Parathyroid adenoma (tissue), 2 donors: ENCODE measurements around the gene ANKRD9.

ENCODE experiments used
- H2AFZ ChIP-seq: fragments of 300-600 bp; sonication (generic); one replicate; pipeline ENCODE4 v1.7.0; 2017; ENCODE audit warnings: antibody characterized with exemption, mild to moderate bottlenecking
- H3K27ac ChIP-seq: fragments of 300-600 bp; sonication (generic); one replicate; pipeline ENCODE4 v1.7.0; 2017
- H3K27me3 ChIP-seq: fragments of 300-600 bp; sonication (generic); one replicate; pipeline ENCODE4 v1.7.0; 2017; ENCODE audit warnings: low read length; ENCODE audit not compliant: control insufficient read depth, insufficient read depth
- H3K36me3 ChIP-seq: fragments of 300-600 bp; sonication (generic); one replicate; pipeline ENCODE4 v1.7.0; 2017; ENCODE audit warnings: low read length; ENCODE audit not compliant: control insufficient read depth, insufficient read depth
- H3K4me1 ChIP-seq: fragments of 300-600 bp; sonication (generic); one replicate; pipeline ENCODE4 v1.7.0; 2017; ENCODE audit warnings: control low read depth
- H3K4me2 ChIP-seq: fragments of 300-600 bp; sonication (generic); one replicate; pipeline ENCODE4 v1.7.0; 2017; ENCODE audit warnings: low read length
- H3K4me3 ChIP-seq: fragments of 300-600 bp; sonication (generic); one replicate; pipeline ENCODE4 v1.7.0; 2017; ENCODE audit warnings: low read depth, low read length
- H3K79me2 ChIP-seq: fragments of 300-600 bp; sonication (generic); one replicate; pipeline ENCODE4 v1.7.0; 2017; ENCODE audit warnings: control low read depth
- H3K9ac ChIP-seq: fragments of 300-600 bp; sonication (generic); one replicate; pipeline ENCODE4 v1.7.0; 2017; ENCODE audit warnings: mild to moderate bottlenecking
- H3K9me3 ChIP-seq: fragments of 300-600 bp; sonication (generic); one replicate; pipeline ENCODE4 v1.7.0; 2017; ENCODE audit warnings: low read length; ENCODE audit not compliant: control insufficient read depth
- TF ChIP-seq, protein P1 (sequence below): fragments of 300-600 bp; sonication (generic); IDR thresholded peaks from one replicate; pipeline ENCODE4 v1.7.0; 2017; ENCODE audit warnings: antibody characterized with exemption, mild to moderate bottlenecking
- donor health status: primary hyperparathyroidism.

Gene ANKRD9

DNA sequence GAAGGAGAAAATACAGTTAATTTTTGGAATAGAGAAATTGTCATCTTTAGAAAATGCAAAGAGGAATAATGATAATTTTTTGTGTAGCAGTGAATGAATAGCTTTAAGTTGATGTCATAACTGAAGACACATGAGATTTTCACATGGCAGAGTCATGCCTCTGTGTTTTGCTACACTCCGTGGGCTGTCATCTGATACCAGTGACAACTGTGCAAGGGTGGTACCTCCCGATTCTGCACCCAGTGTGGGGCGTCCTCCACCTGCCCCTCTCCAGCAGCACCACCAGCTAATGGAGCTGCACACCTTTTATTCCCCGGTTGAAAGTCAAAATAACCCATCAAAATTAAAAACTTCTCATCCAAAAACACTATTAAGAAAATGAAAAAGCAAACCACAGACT is 47.2 kb downstream of the ANKRD9 start:
- Histone ChIP-seq H3K4me3 (no peak overlapping the region), H3K9me3 (no peaks in the 10 kb centered on the region), H3K4me2 (no peak overlapping the region), H3K4me1 (no peaks in the 10 kb centered on the region), H3K36me3 (no peaks in the 10 kb centered on the region), H3K9ac (no peak overlapping the region), H3K27me3 (no peaks in the 10 kb centered on the region), H2AFZ (no peak overlapping the region), H3K27ac (no peak overlapping the region), H3K79me2 (no peaks in the 10 kb centered on the region)
- TF ChIP-seq, protein P1, sequence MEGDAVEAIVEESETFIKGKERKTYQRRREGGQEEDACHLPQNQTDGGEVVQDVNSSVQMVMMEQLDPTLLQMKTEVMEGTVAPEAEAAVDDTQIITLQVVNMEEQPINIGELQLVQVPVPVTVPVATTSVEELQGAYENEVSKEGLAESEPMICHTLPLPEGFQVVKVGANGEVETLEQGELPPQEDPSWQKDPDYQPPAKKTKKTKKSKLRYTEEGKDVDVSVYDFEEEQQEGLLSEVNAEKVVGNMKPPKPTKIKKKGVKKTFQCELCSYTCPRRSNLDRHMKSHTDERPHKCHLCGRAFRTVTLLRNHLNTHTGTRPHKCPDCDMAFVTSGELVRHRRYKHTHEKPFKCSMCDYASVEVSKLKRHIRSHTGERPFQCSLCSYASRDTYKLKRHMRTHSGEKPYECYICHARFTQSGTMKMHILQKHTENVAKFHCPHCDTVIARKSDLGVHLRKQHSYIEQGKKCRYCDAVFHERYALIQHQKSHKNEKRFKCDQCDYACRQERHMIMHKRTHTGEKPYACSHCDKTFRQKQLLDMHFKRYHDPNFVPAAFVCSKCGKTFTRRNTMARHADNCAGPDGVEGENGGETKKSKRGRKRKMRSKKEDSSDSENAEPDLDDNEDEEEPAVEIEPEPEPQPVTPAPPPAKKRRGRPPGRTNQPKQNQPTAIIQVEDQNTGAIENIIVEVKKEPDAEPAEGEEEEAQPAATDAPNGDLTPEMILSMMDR = no peak

DNA sequence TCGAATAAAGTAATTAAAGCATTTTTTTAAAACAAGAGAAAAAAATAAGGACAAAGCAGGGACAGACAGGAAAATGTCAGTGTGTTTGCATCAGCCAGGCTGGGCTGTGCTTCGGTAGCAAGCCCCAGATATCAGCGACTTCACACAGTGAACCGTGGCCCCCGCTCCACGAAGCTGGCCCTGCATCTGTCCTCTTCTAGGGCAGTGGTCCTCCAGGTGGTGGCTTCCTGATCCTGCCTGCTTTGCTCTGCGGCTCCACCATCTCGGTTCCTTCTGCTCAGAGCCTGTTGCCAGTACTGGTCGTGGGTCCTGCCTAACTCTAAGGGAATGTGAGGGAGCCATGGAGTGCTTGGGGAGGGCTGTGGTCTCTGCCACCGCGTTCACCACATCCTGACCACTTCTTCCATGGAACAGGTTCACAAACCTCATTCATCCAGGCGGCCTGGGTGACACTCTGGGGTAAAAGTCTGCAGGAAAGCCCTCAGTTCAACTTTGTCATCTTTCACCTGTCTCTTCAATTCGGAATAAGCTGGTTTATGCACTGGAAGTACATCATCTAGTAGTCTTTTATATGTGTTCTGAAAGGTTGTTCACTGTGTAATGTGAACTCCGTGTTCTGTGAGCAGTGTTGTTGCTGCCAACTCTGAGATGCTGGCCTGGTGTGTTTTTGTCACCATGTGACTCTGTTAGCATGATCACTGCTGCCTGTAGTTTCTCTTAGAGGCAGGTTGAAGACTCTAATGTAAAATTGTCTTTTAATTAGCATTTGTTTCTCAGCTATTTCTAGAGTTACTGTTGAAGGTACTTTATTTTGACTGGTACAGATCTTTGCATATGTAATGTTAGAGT is 47.9 kb downstream of the ANKRD9 start:
- H3K9ac ChIP-seq = no peak overlapping the region
- H3K9me3 ChIP-seq = no peaks in the 10 kb centered on the region
- no peaks in the 10 kb centered on the region for H3K79me2 ChIP-seq
- H3K4me1 ChIP-seq = no peaks in the 10 kb centered on the region
- H3K4me3 ChIP-seq = no peak overlapping the region
- TF ChIP-seq, protein P1 = no peak
- H3K36me3 ChIP-seq = no peaks in the 10 kb centered on the region
- no peak overlapping the region for H3K27ac ChIP-seq
- no peak overlapping the region for H3K4me2 ChIP-seq
- H2AFZ ChIP-seq = no peak overlapping the region
- H3K27me3 ChIP-seq = no peaks in the 10 kb centered on the region

DNA sequence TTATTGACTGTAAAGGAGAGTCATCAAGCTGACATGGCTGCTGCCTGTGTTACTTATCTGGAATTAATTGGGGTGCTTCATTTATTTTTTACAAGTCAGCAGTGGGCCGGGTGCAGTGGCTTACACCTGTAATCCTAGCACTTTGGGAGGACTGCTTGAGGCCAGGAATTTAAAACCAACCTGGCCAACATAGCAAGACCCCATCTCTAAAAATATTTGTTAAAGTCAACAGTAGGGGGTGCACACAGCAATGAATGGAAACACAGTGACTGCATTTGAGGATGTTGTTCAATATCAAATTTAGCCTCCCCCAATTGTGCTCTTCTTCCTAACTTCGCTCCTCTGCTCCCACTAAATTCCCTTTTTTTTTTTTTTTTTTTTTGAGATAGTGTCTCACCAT is 52.1 kb downstream of the ANKRD9 start:
- Histone ChIP-seq H3K4me2 (no peak overlapping the region), H3K4me1 (no peaks in the 10 kb centered on the region), H3K36me3 (no peaks in the 10 kb centered on the region), H3K79me2 (no peaks in the 10 kb centered on the region), H3K9ac (no peak overlapping the region), H2AFZ (no peak overlapping the region), H3K9me3 (no peaks in the 10 kb centered on the region), H3K4me3 (no peak overlapping the region), H3K27ac (no peak overlapping the region), H3K27me3 (no peaks in the 10 kb centered on the region)
- TF ChIP-seq, protein P1 = no peak

DNA sequence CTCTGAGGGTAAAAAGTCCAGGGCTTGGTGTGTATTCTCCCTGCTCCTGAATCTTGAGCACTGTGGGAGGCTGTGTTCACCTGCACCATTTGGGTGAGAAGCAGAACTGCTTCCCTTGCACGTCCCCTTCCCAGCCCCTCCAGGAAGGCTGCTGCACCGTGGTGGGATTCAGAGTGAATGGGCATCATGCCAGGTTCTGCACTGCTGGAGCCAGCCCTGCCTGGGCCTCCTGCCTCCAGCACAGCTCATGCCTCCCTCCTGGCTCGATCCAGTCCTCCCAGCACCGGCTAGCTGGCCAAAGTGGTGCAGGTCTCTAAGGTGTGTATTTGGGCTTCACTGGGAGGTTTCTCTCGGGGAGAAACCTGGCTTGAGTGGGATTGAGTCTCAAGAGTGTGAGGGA is 54.9 kb downstream of the ANKRD9 start:
- Histone ChIP-seq H3K9ac (no peak overlapping the region), H2AFZ (no peak overlapping the region)
- TF ChIP-seq, protein P1 = no peak

DNA sequence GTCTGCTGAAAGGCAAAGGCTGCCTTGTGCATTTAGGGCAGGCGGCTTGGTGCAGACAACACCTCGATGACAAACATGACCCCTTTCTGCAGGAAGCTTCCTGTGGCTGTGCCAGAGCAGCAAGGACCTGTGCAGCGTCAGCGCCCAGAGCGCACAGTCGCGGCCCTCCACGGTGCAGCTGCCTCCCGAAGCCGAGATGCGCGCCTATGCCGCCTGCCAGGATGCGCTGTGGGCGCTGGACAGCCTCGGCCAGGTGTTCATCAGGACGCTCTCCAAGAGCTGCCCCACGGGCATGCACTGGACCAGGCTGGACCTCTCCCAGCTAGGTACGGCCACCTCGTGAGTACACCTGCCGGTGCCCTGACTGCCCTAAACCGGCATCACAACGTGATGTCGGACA is 57.3 kb downstream of the ANKRD9 start:
- Histone ChIP-seq H3K79me2 (no peaks in the 10 kb centered on the region), H3K27ac (no peak overlapping the region), H3K9me3 (no peaks in the 10 kb centered on the region), H3K27me3 (no peaks in the 10 kb centered on the region), H3K36me3 (no peaks in the 10 kb centered on the region), H3K9ac (no peak overlapping the region), H3K4me3 (no peak overlapping the region), H3K4me1 (no peaks in the 10 kb centered on the region), H2AFZ (no peak overlapping the region), H3K4me2 (no peak overlapping the region)
- TF ChIP-seq, protein P1 = no peak

More for the DNA sequence above, 54.9 kb downstream of the ANKRD9 start:
- Histone ChIP-seq H3K27me3 (no peaks in the 10 kb centered on the region), H3K4me1 (no peaks in the 10 kb centered on the region), H3K27ac (no peak overlapping the region), H3K36me3 (no peaks in the 10 kb centered on the region), H3K4me2 (no peak overlapping the region), H3K4me3 (no peak overlapping the region), H3K79me2 (no peaks in the 10 kb centered on the region), H3K9me3 (no peaks in the 10 kb centered on the region)
